Measurements from ENCODE around the gene RHOG.

Gene RHOG

DNA sequence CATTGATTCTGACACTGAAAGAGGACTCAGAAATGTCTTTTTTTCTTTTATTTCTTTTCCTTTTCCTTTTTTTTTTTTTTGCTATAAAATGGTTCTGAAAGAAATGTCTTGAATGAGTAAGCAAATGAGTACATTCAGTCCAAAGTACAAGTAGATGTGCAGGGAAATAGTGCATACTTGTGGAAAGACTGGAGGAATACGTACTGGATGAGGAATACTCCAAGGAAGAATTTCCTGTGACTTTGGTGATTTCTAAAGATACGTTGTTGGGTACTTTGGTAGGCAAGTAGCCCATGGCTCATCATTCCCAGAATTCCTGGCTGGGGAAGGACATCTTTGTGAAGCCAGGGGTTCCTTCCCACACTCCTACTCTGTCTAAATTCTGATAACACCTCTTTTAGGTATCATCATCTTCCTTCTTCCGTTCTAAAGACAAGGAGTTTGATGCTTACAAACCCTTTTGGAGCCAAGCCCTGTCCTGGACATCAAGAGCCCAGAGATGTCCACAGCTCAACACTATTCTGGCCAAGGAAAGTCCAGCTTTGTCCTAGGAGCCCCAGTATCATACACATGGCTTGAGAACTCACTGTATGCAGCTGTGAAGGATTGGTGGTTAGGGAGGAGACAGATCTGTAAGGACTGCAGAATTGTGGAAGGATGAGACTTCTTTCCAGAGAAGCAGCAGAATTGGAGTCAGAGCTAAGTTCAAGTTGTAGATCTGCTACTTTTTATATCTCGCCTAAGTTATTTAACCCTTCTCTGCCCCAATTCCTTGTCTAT is 38.6 kb downstream of the RHOG start:
- H3K27ac Mint-ChIP-seq: peak overlapping the region; percentile 24 to 43 (median 28)
- H3K36me3 Mint-ChIP-seq (ENCODE audit: low read depth): no peaks in the 10 kb centered on the region
- no peaks in the 10 kb centered on the region for H3K27me3 Mint-ChIP-seq (ENCODE audit: low read depth)
- TF ChIP-seq, protein P1, sequence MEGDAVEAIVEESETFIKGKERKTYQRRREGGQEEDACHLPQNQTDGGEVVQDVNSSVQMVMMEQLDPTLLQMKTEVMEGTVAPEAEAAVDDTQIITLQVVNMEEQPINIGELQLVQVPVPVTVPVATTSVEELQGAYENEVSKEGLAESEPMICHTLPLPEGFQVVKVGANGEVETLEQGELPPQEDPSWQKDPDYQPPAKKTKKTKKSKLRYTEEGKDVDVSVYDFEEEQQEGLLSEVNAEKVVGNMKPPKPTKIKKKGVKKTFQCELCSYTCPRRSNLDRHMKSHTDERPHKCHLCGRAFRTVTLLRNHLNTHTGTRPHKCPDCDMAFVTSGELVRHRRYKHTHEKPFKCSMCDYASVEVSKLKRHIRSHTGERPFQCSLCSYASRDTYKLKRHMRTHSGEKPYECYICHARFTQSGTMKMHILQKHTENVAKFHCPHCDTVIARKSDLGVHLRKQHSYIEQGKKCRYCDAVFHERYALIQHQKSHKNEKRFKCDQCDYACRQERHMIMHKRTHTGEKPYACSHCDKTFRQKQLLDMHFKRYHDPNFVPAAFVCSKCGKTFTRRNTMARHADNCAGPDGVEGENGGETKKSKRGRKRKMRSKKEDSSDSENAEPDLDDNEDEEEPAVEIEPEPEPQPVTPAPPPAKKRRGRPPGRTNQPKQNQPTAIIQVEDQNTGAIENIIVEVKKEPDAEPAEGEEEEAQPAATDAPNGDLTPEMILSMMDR (IDR thresholded peaks at IDR 0.05; ENCODE audit: unreplicated experiment in 3 of 3): no peak
- H3K4me3 Mint-ChIP-seq: no peak overlapping the region
- no peaks in the 10 kb centered on the region for H3K9me3 Mint-ChIP-seq
- H3K4me1 Mint-ChIP-seq: peaks cover 8% of the 10 kb centered on the region

DNA sequence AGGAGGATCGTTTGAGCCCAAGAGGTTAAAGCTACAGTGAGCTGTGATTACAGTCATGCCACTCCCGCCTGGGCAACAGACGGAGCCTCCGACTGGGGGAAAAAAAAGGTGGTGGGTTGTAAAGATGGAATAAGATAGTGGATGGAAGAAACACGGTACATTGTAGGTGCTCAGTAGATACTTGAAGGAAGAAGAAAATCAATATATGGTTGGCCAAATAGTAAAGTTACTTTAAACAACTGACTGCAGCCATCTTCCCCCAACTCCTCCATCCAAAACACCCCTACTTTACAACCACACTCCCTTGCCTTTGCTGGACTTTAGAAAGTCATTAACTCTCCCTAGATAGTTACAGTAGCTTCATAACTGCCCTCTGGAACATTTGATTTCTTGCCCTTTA is 40.9 kb downstream of the RHOG start:
- TF ChIP-seq, protein P1 (IDR thresholded peaks at IDR 0.05; ENCODE audit: unreplicated experiment in 3 of 3): no peak
- Mint-ChIP-seq H3K27me3 (ENCODE audit: low read depth) (no peaks in the 10 kb centered on the region), H3K36me3 (ENCODE audit: low read depth) (peaks cover 4% of the 10 kb centered on the region), H3K4me1 (peaks cover 26% of the 10 kb centered on the region), H3K27ac (peak overlapping the region; percentile 5 to 42 (median 12)), H3K9me3 (no peaks in the 10 kb centered on the region), H3K4me3 (peak overlapping the region in 2 of 3 experiments; percentile 31 to 48)

DNA sequence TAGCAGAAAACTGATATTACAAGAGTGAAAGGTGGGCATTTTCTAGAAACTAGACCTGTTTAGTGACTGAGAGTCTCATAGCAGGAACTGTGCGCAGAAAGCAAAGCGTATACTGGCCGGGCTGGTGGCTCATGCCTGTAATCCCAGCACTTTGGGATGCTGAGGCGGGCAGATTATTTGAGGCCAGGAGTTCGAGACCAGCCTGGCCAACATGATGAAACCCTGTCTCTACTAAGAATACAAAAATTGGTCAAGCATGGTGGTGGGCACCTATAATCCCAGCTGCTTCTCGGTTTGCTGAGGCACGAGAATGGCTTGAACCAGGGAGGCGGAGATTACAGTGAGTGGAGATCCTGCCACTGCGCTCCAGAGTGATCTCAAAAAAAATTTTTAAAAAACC is 41.6 kb downstream of the RHOG start:
- Mint-ChIP-seq H3K9me3 (no peaks in the 10 kb centered on the region), H3K4me1 (peaks cover 26% of the 10 kb centered on the region), H3K27me3 (ENCODE audit: low read depth) (no peaks in the 10 kb centered on the region), H3K4me3 (peak overlapping the region; percentile 89 to 94 (median 92)), H3K36me3 (ENCODE audit: low read depth) (peaks cover 12% of the 10 kb centered on the region), H3K27ac (peak overlapping the region; percentile 12 to 98 (median 60))
- TF ChIP-seq, protein P1 (IDR thresholded peaks at IDR 0.05; ENCODE audit: unreplicated experiment in 3 of 3): no peak

DNA sequence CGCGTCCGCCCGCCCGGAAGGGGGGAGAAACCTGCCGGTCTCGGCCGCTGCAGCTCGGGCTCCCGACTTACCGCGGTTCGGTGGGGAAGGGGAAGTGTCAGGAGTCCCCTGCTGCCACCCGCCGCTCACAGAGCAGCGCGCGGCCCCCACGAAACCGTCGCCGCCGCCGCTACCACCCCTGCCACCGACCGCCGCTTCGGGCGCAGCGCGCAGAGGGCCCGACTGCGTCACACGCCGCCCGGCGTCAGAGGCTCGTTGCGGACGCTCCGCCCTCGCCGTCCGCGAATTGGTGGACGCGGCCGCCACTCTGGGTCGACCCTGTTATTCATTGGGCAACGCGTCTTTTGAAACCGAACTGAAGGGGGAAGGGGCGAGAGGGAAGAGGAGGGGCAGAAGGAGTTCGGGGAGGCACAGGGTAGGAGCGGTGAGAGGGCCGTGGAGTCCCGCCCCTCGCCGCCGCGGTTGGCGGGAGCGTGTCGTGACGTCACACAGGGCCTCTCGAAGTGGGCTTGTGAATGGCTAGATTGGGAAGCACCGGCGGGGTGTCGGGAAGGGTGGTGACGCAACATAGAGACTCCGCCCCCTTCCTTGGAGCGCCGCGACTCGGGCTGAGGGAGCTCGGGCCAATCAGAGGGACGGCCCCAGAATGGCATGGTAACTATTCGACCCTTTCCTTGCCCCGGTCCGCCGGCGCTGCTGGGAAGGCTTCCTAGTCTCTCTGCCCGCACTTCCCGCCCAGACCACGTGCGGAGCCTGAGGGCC is 43.2 kb downstream of the RHOG start, which contains the start of gene NUP98:
NUP98 (minus strand) TSS at position 226 of the 762 bp plus-strand sequence. CDS start 15,437 bp downstream, outside the sequence.
- Mint-ChIP-seq H3K27me3 (ENCODE audit: low read depth) (no peaks in the 10 kb centered on the region), H3K27ac (peak within 1 kb of the TSS; percentile 96 to 98 (median 98)), H3K36me3 (ENCODE audit: low read depth) (peaks cover 22% of the 10 kb centered on the region), H3K9me3 (no peaks in the 10 kb centered on the region), H3K4me3 (peak within 1 kb of the TSS; percentile 89 to 94 (median 92)), H3K4me1 (peaks cover 26% of the 10 kb centered on the region)
- TF ChIP-seq, protein P1 (IDR thresholded peaks at IDR 0.05; ENCODE audit: unreplicated experiment in 3 of 3): no peak

DNA sequence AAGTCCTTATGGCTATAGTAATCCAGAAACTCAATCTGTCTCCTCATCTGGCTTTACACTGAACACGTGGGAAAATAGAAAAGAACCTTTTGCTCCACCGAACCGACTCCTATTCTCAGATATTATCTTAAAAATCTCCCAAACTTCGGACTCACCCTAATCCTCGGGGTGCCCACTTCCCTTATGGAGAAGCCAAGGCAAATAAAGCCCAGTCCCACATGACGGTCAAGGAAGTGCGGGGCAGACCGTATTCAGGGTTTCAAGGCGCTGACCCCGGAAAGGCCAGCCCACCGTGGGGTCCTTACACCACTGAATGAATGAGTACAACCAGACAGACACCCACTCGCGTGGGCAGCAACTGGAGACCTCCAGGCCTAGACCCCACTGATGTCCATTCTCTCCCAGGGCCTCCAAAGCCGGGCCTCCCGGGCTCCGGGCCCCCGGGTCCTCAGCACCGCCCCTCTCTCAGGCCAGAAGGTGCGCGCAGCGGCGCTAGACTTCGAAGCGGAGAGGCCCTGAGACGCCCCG is 43.9 kb downstream of the RHOG start:
- no peaks in the 10 kb centered on the region for H3K9me3 Mint-ChIP-seq
- H3K27ac Mint-ChIP-seq: peak overlapping the region; percentile 47 to 85 (median 84)
- no peaks in the 10 kb centered on the region for H3K27me3 Mint-ChIP-seq (ENCODE audit: low read depth)
- peaks cover 22% of the 10 kb centered on the region for H3K4me1 Mint-ChIP-seq
- H3K36me3 Mint-ChIP-seq (ENCODE audit: low read depth): peaks cover 27% of the 10 kb centered on the region
- TF ChIP-seq, protein P1 (IDR thresholded peaks at IDR 0.05; ENCODE audit: unreplicated experiment in 3 of 3): no peak
- H3K4me3 Mint-ChIP-seq: peak overlapping the region; percentile 89 to 94 (median 92)

Measured in nephron (organoid).